ENCODE measurements around the gene GRN.

- TF ChIP-seq CTCF (IDR thresholded peaks at IDR 0.05; ENCODE audit: insufficient read depth, low read length) = no peak
- TF ChIP-seq SPI1 (IDR thresholded peaks at IDR 0.05; ENCODE audit: borderline replicate concordance, low read depth) = no peak
- TF ChIP-seq REST (IDR thresholded peaks at IDR 0.05; ENCODE audit: insufficient replicate concordance, low read depth) = no peak
- no peak for TF ChIP-seq POLR2AphosphoS5 (IDR thresholded peaks at IDR 0.05; ENCODE audit: low read depth)
- no peak for TF ChIP-seq GABPA (IDR thresholded peaks at IDR 0.05; ENCODE audit: low read depth)
These were observed 36.2 kb upstream of the GRN start for GRCh38 chr17:44308865-44309264.

All from HL-60 (cell line).